GM21576 (cell line): ENCODE results near the gene ITPKB.
"Not testable (repeated sequence)": the region's sequence is repeated elsewhere in the genome, so short reads cannot be mapped to it uniquely, and the experiment has no call there.

Experiments used
- ATAC-seq: cut with Tn5 transposase; IDR thresholded peaks from one replicate; pipeline ENCODE4 v1.9.1; 2021; ENCODE audit warnings: mild to moderate bottlenecking, moderate library complexity; ENCODE audit not compliant: unreplicated experiment

ITPKB gene

GRCh38 chr1:226732856-226733291 is 6.2 kb downstream of the ITPKB start:
- ATAC-seq, result no peak

GRCh38 chr1:226731257-226731893 is 7.7 kb downstream of the ITPKB start:
- ATAC-seq, result no peak

GRCh38 chr1:226730836-226731235 is 8.2 kb downstream of the ITPKB start:
- ATAC-seq, result no peak

GRCh38 chr1:226730071-226730470 is 9.0 kb downstream of the ITPKB start:
- ATAC-seq, result no peak

GRCh38 chr1:226728448-226728847 is 10.6 kb downstream of the ITPKB start:
- no peak for ATAC-seq

- no peak for ATAC-seq
Observed at GRCh38 chr1:226725897-226726267, 13.2 kb downstream of the ITPKB start.

- ATAC-seq, result peak; percentile 21
Observed at GRCh38 chr1:226723657-226724532, 15.2 kb downstream of the ITPKB start.

- no peak for ATAC-seq
Observed at GRCh38 chr1:226722901-226723656, 16.0 kb downstream of the ITPKB start.

GRCh38 chr1:226722240-226722900 is 16.7 kb downstream of the ITPKB start:
- ATAC-seq, result no peak

GRCh38 chr1:226720574-226720973 is 18.5 kb downstream of the ITPKB start:
- ATAC-seq, result not testable (repeated sequence)

GRCh38 chr1:226719596-226720387 is 19.3 kb downstream of the ITPKB start:
- ATAC-seq, result no peak

GRCh38 chr1:226717256-226717909 is 21.7 kb downstream of the ITPKB start:
- ATAC-seq, result no peak

- no peak for ATAC-seq
Observed at GRCh38 chr1:226716577-226716976, 22.5 kb downstream of the ITPKB start.

- ATAC-seq, result no peak
Observed at GRCh38 chr1:226714148-226714547, 24.9 kb downstream of the ITPKB start.

GRCh38 chr1:226712742-226713419 is 26.2 kb downstream of the ITPKB start:
- peak; percentile 14 for ATAC-seq

- ATAC-seq, result peak; percentile 92
Observed at GRCh38 chr1:226711976-226712741, 26.9 kb downstream of the ITPKB start.

GRCh38 chr1:226710501-226710900 is 28.6 kb downstream of the ITPKB start:
- ATAC-seq, result no peak

GRCh38 chr1:226709953-226710352 is 29.1 kb downstream of the ITPKB start:
- ATAC-seq, result no peak
